B cell (primary cell): ENCODE results near the gene ADK.

Experiments used
- CTCF ChIP-seq: fragments of 200-600 bp; IDR thresholded peaks from one replicate; pipeline ENCODE4 v1.8.0; 2022; ENCODE audit warnings: antibody characterized with exemption, mild to moderate bottlenecking
- EZH2 ChIP-seq: IDR thresholded peaks from 2 replicates; pipeline ENCODE4 v1.6.1; 2012; ENCODE audit warnings: borderline replicate concordance, low read depth, mild to moderate bottlenecking, moderate library complexity, low read length; ENCODE audit not compliant: insufficient read depth, poor library complexity, severe bottlenecking

- TF ChIP-seq CTCF: no peak
- TF ChIP-seq EZH2: no peak
Observed at GRCh38 chr10:74500026-74500704, 349.1 kb downstream of the ADK start.
